ENCODE measurements around the gene APBB2.

APBB2 gene

DNA sequence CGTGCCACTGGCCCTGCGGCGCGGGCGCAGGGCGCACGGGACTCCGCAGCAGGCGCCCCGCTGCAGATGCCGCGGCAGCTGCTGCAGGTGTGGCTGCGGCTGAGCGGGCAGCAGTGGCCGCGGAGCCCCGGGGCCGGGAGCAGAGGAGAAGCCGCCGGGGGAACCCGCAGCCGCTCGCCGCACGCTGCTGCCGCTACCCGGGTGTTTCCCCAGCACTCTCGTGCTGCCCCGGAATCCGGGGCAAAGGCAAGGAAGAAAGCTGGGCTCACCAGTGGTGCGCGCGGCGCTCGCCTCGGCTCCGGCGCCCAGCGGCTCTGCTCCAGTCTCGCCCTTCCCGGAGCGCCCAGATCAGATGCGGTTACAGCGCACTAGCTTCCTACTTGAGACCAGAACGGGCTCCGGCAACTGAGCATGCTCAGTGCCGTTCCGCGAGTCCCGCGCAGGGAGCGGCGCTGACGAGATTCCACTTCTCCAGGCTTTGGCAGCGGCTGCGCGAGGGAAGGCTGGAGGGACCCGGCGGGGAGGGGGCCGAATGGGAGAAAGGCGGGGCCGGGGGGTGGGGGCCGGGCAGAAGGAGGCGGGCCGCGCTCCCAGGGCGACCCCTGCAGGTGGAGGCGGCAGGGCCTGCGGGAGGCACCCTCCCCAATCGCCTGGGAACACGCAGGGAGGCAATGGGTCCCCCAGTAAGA lies at the start of gene APBB2:
TSS of gene APBB2 (minus strand) at position 407 of the 689 bp plus-strand sequence. CDS start 181,288 bp downstream, outside the sequence.
- peak within 1 kb of the TSS; percentile 42; the same call in 1 of the 2 replicates for H3K27ac ChIP-seq
- H3K9me3 ChIP-seq (ENCODE audit: low read depth, low read length), result no peaks in the 10 kb centered on the region

DNA sequence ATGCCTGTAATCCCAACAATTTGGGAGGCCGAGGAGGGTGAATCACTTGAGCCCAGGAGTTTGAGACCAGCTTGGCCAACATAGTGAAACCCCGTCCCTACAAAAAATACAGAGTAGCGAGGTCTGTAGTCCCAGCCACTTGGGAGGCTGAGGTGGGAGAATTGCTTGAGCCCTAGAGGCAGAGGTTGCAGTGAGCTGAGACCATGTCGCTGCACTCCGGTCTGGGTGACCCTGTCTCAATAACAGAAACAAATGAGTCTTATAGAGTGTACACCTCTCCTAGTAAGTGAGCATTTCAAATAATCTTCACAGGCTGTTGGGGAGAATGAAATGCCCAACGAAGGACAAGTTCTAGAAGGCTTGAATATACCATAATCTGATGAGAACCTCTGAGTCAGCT lies 47.9 kb upstream of the APBB2 start:
- no peak for DNase-seq (ENCODE audit: low read depth, low spot score)
- Histone ChIP-seq H3K4me3 (no peak overlapping the region), H3K36me3 (ENCODE audit: insufficient read depth, low read length) (peaks cover 96% of the 10 kb centered on the region), H3K9ac (ENCODE audit: insufficient read length) (no peak overlapping the region), H3K9me3 (ENCODE audit: low read depth, low read length) (no peaks in the 10 kb centered on the region), H3K27ac (peak overlapping the region; percentile 17; the same call in 1 of the 2 replicates)
- TF ChIP-seq FOXP2 (optimal IDR thresholded peaks at IDR 0.05; ENCODE audit: control extremely low read depth, extremely low read length, insufficient read depth), result no peak
- TF ChIP-seq EZH2 (IDR thresholded peaks at IDR 0.05), result no peak
- no peak for TF ChIP-seq POLR2AphosphoS5 (IDR thresholded peaks at IDR 0.05; ENCODE audit: borderline replicate concordance, low read depth, low read length)

More for the DNA sequence above, at the start of gene APBB2:
- H3K9ac ChIP-seq (ENCODE audit: insufficient read length), result peak within 1 kb of the TSS; percentile 71
- no peaks in the 10 kb centered on the region for H3K36me3 ChIP-seq (ENCODE audit: insufficient read depth, low read length)
- peak within 1 kb of the TSS; percentile 84 for H3K4me3 ChIP-seq
- peak; percentile 83 for TF ChIP-seq POLR2AphosphoS5 (IDR thresholded peaks at IDR 0.05; ENCODE audit: borderline replicate concordance, low read depth, low read length)
- no peak for TF ChIP-seq EZH2 (IDR thresholded peaks at IDR 0.05)
- peak; percentile 42 for TF ChIP-seq FOXP2 (optimal IDR thresholded peaks at IDR 0.05; ENCODE audit: control extremely low read depth, extremely low read length, insufficient read depth)
- DNase-seq (ENCODE audit: low read depth, low spot score), result peak; percentile 59

DNA sequence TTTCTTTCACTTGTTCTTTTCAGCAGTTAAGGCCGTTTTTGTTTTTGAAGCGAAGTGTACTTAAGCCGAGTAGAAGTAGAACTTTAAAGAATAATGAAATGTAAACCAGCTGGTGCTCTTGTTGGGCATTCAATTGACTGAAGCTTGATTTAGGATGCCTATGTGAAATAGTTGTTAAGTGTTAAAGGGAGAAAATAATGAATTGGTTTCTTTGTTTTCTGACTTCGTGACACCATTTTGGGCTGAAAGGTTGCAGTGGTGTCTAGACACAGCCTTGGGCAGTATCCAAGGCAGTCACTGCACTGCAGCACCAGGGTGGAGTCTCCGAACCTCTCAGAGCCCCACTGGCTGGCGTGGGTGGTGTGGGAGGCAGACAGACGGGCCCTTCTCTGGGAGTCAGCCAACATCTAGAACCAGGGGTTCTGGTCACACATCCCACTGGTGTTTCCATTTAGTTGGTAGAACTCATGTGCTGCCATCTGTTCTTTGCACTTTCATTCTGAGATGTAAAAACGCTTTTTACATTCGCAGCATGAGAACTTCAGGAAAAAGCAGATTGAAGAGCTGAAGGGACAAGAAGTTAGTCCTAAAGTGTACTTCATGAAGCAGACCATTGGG lies 45.9 kb upstream of the APBB2 start:
- H3K4me3 ChIP-seq, result no peak overlapping the region
- peak overlapping the region; percentile 66 for H3K27ac ChIP-seq
- H3K36me3 ChIP-seq (ENCODE audit: insufficient read depth, low read length), result peaks cover 77% of the 10 kb centered on the region
- H3K9me3 ChIP-seq (ENCODE audit: low read depth, low read length), result no peaks in the 10 kb centered on the region
- DNase-seq (ENCODE audit: low read depth, low spot score), result no peak
- peak overlapping the region; percentile 49 for H3K9ac ChIP-seq (ENCODE audit: insufficient read length)
- TF ChIP-seq POLR2AphosphoS5 (IDR thresholded peaks at IDR 0.05; ENCODE audit: borderline replicate concordance, low read depth, low read length) (no peak), EZH2 (IDR thresholded peaks at IDR 0.05) (no peak), FOXP2 (optimal IDR thresholded peaks at IDR 0.05; ENCODE audit: control extremely low read depth, extremely low read length, insufficient read depth) (no peak)

DNA sequence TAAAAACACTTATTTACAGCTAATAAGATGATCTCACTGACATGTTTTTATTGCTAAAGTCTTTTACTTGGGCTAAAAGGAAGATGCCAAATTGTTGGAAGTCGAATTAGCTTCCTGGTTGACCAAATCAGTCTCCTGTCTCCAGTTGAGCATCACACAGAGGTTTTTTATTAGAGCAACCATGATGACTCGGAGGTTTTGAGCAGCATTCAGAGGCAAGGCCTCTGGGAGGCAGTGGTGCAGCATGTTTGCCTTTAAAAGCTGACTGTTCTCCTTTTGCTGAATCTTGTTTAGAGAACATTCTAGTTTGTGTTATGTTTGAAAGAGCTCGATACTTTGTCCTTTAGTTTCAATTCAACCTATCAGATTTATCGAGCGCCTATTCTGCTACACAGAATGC lies 44.4 kb upstream of the APBB2 start:
- TF ChIP-seq FOXP2 (optimal IDR thresholded peaks at IDR 0.05; ENCODE audit: control extremely low read depth, extremely low read length, insufficient read depth) (no peak), POLR2AphosphoS5 (IDR thresholded peaks at IDR 0.05; ENCODE audit: borderline replicate concordance, low read depth, low read length) (0 out of 2 replicates have a peak, but pooled peaks have one; percentile 29), EZH2 (IDR thresholded peaks at IDR 0.05) (no peak)
- peak overlapping the region; percentile 66; the same call in 1 of the 2 replicates for H3K27ac ChIP-seq
- peak overlapping the region; percentile 96 for H3K9ac ChIP-seq (ENCODE audit: insufficient read length)

DNA sequence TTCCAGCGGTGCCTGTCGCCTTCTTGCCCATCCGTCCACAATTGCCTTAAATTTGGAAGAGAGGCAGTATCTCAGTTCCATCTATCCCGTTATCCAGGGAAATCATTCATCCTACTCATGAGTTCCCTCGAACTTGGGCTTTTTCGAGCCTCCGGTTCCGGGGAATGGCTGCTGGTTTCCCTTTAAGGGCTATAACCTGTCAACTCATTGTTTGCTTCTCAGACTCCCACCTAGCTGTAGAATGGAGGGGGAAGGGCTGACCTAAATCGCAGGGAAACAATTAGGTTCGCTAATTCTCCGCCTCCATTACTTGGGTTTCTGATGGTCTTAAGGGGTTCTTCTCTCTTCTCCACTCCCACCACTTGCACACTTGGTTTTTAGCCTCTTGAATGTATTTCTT lies 43.6 kb upstream of the APBB2 start:
- Histone ChIP-seq H3K36me3 (ENCODE audit: insufficient read depth, low read length) (peaks cover 53% of the 10 kb centered on the region), H3K27ac (peak overlapping the region; percentile 29; the same call in 1 of the 2 replicates), H3K9ac (ENCODE audit: insufficient read length) (peak overlapping the region; percentile 96), H3K4me3 (peak overlapping the region; percentile 92), H3K9me3 (ENCODE audit: low read depth, low read length) (no peaks in the 10 kb centered on the region)
- TF ChIP-seq POLR2AphosphoS5 (IDR thresholded peaks at IDR 0.05; ENCODE audit: borderline replicate concordance, low read depth, low read length), result peak; percentile 34; the same call in 1 of the 2 replicates
- TF ChIP-seq EZH2 (IDR thresholded peaks at IDR 0.05), result no peak
- no peak for DNase-seq (ENCODE audit: low read depth, low spot score)

More for the DNA sequence above, 44.4 kb upstream of the APBB2 start:
- peak; percentile 45 for DNase-seq (ENCODE audit: low read depth, low spot score)
- Histone ChIP-seq H3K4me3 (peak overlapping the region; percentile 92), H3K36me3 (ENCODE audit: insufficient read depth, low read length) (peaks cover 62% of the 10 kb centered on the region), H3K9me3 (ENCODE audit: low read depth, low read length) (no peaks in the 10 kb centered on the region)

DNA sequence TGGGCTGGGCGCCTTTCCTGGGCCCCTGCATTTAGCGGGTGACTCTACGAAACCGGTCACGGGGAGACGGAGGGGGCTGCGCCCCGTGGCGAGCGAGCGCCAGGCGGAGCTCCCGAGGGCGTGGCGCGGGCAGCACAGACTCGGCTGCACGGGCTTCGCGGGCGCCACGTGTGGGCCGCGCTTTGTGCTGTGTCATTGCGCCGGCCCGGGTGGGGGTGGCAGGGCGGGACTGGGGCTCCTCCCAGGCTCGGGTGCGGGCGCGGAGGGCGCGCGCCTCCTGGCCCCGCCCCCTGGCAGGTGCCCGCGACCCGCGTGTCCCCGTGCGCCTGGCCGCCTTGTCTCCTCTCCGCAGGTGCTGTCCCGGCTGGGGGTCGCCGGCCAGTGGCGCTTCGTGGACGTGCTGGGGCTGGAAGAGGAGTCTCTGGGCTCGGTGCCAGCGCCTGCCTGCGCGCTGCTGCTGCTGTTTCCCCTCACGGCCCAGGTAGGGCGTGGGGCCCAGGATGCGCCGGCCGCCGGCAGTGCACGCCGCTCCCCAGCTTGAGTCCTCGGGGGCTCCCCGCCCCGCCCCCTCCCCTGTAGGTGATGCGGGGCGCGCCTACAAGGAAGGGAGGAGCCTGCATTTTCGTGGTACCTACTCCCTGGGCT lies 43.0 kb upstream of the APBB2 start:
- Histone ChIP-seq H3K9me3 (ENCODE audit: low read depth, low read length) (no peaks in the 10 kb centered on the region), H3K27ac (peak overlapping the region; percentile 85), H3K4me3 (peak overlapping the region; percentile 92), H3K36me3 (ENCODE audit: insufficient read depth, low read length) (peaks cover 48% of the 10 kb centered on the region), H3K9ac (ENCODE audit: insufficient read length) (peak overlapping the region; percentile 96)
- no peak for DNase-seq (ENCODE audit: low read depth, low spot score)
- no peak; the same call in 1 of the 2 replicates for TF ChIP-seq POLR2AphosphoS5 (IDR thresholded peaks at IDR 0.05; ENCODE audit: borderline replicate concordance, low read depth, low read length)
- no peak for TF ChIP-seq EZH2 (IDR thresholded peaks at IDR 0.05)
- TF ChIP-seq FOXP2 (optimal IDR thresholded peaks at IDR 0.05; ENCODE audit: control extremely low read depth, extremely low read length, insufficient read depth), result no peak

DNA sequence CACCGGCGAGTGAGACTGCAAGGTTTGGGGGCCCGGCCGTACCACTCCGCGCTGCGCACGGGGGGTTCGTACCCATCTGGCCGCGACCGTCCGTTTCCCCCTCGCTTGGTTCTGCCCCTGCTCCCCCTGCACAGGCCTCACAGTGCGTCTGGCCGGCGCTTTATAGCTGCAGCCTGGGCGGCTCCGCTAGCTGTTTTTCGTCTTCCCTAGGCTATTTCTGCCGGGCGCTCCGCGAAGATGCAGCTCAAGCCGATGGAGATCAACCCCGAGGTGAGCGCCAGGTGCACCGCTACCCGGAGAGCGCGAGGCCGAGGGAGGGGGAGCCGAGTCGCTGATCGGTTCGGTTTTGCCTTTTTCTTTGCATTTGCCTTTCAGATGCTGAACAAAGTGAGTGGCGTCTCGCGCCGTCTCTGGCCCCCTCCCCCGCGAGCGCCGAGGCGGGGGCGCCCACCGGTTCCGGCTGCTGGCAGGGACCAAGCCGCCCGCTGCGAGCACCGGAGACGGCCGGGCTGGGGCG lies 42.5 kb upstream of the APBB2 start, which contains the start of gene UCHL1:
TSS of gene UCHL1 (plus strand) at position 189 of the 517 bp plus-strand sequence. CDS start at position 238, 49 bp downstream.
- no peaks in the 10 kb centered on the region for H3K9me3 ChIP-seq (ENCODE audit: low read depth, low read length)
- H3K4me3 ChIP-seq, result peak within 1 kb of the TSS; percentile 92
- peak within 1 kb of the TSS; percentile 96 for H3K9ac ChIP-seq (ENCODE audit: insufficient read length)
- peaks cover 42% of the 10 kb centered on the region for H3K36me3 ChIP-seq (ENCODE audit: insufficient read depth, low read length)
- H3K27ac ChIP-seq, result peak within 1 kb of the TSS; percentile 89
- TF ChIP-seq POLR2AphosphoS5 (IDR thresholded peaks at IDR 0.05; ENCODE audit: borderline replicate concordance, low read depth, low read length) (peak; percentile 100), EZH2 (IDR thresholded peaks at IDR 0.05) (no peak), FOXP2 (optimal IDR thresholded peaks at IDR 0.05; ENCODE audit: control extremely low read depth, extremely low read length, insufficient read depth) (no peak)
- DNase-seq (ENCODE audit: low read depth, low spot score), result peak; percentile 78
